HG03095 (cell line): ENCODE results near the gene ABHD2.

Source experiments
- ATAC-seq: cut with Tn5 transposase; IDR thresholded peaks from one replicate; pipeline ENCODE4 v1.9.1; 2021; ENCODE audit warnings: moderate library complexity; ENCODE audit not compliant: unreplicated experiment

ABHD2 gene

DNA sequence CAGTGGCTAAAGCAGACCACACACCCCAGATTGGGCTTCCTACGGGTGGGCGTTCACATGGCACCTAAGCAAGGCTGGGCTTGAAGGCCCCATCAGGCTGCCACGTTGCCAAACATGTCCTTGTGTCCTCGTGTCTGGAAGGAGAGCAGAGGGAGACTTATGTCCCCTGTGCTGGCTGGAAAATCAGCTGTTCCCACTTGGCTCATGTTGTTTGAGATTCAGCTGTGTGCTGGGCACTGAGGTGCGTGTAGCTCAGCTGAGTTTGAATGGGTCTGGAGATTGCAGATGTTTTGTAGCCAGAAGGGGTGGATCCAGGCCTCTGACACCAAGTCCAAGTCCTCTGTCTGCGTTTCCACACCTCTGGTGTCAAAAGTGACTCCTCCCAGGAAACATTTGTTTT lies 98.5 kb downstream of the ABHD2 start:
- ATAC-seq = no peak

DNA sequence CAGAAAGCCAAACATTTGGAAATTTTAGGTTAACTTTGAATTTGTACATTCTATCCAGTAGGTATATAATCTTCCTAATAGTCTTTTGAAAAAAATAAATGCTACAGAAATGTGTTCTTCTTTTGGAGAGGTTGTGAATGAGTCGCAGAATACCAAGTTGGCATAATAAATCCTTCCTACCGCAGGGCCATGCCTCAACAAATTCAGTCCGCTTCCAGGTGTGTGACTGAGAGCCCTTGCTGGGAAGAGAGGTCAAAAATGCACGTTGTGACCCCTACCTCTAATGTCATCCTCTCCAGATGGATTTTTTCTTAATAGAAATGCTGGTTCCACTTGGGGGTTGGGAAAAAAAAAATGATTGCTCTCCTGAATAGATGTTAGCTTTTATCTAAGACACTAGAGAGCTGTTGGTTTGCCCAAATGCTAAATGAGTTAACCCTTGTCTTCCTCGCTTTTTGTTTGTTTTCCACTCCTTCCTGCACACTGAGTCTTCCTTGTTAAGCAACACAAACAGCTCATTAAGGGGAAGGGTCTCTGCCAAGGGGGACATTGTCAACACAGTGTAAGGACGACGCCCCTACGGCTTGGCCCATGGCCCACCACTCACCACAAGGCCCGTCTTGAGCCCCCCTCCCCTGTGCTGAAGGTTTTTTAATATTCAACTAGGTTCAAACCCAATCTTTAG lies 99.2 kb downstream of the ABHD2 start:
- no peak for ATAC-seq

DNA sequence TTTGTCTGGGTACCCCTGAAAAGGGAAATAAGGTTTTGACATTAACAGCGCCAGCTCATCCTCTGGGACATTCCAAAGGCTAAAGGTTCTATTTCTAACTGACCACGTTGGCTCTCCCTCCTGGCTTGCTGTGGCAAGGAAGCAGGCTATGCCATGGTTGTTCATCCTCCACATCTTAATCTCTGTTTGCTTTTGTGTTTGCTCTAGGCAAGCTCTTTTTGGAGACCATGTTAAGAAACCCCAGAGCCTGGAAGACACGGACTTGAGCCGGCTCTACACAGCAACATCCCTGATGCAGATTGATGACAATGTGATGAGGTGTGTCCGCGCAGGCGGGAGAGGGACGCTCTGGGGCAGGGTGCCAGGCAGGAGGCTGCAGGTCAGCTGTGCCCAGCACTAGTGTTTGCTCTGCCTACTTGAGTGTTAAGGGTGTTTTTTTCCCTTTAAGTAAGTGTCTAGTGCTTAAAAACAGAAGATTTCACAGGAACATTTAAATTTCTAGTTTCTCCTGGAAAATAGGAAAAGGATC lies 99.8 kb downstream of the ABHD2 start:
- ATAC-seq = no peak

DNA sequence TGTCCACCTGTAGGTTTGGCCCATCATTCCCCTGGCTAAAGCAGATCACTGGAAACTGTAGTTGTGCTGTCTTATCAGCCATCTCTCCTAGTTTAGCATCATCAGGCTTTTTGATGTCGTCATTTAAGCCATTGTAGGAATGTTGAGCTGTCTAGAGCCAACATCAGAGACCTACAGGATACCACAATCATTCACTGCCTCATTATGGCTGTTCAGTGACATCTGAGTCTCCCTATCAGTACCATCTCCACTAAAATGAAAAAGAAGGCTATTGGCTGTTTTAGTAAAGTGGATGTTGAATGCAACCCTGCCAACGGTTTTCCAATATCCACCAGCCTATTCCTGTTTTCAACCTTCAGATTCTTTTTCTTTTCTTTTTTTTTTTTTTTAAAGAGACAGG lies 103.9 kb downstream of the ABHD2 start:
- ATAC-seq = no peak

DNA sequence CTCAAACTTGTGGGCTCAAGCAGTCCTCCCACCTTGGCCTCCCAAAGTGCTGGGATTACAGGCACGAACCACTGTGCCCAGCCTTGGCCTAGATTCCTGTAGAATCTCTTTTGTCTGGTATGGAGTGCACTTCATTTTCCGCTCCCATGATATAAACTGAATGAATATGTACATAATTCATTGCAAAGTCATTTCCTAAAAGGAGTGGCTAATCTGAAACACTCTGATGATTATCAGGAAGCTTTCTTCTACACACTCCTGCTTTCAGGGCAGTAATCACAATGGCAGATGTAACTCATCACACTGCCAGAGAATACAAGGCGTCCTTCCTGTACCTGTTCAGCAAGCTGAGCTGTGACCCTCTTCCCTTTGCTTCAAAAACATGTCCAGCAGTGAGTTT lies 104.5 kb downstream of the ABHD2 start:
- no peak for ATAC-seq

DNA sequence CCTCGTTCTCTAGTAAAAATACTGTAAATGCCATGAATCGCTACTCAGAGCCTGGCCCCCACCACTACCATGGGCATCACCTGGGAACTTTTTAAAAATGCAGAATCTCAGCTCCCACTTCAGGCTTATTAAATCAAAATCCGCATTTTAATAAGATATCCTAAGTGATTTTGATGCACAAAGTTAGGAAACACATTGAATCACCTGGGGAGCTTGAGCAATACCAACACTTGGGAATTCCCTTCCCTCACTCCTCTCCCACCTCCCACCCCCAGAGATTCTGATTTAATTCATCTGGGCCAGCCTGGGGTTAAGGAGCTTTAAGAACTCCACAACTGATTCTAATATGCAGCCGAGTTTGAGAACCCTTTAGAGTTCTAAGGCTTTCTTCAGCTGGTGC lies 106.4 kb downstream of the ABHD2 start:
- no peak for ATAC-seq

DNA sequence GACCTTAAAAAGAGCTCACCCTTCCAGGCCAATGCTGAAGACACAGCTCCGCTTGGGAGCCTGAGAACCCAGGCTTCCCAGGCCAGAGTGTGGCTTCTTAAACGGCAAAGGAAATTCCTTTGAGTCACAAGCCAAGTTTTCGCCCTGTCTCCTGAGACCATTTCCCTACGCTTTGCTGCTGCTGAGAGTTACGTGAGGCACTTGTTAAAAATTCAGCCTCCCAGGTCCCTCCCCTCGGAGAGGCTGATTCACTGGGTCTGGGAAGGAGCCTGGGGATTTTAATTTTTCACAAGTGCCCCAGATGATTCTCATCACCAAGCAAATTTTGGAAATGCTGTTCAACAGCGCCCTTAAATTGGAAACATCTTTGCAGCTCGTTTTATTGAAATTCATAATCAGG lies 107.6 kb downstream of the ABHD2 start:
- ATAC-seq = no peak

DNA sequence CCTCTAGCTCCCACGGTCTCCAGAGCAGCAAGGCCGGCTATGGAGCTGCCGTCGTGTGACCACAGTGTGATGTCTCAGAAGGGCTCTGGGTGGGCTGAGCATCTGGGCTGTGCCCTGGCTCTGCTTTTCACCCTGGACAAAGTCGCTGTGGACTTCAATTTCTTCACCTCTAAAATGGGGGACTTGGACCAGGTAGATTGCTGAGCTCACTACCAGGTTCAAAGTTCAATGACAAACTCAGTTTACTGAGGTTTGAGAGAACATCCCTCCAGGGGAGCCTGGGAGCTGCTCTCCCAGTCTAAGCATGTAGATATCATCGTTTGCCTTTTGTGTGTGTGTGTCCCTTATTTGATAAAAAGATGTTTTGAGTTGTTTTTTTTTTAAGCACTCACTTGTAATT lies 108.0 kb downstream of the ABHD2 start:
- no peak for ATAC-seq

DNA sequence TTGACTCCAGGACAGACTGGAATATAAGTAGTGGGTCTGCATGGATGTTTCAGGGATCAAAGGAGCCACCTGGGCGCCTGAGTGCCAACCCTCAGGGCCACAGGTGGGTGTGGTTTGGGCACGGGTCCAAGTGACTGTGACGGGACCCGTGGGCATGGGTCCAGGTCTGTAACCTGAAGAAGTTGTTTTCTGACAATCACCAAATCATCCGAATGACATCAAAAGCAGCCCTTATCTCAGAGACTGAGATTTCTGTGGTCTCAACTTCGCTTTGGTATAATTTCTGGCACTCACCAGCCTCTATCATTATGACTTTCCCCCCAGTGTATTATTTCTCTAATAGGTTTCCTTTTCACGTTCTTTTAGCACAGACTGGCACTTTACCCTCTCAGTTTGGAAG lies 108.7 kb downstream of the ABHD2 start:
- no peak for ATAC-seq

DNA sequence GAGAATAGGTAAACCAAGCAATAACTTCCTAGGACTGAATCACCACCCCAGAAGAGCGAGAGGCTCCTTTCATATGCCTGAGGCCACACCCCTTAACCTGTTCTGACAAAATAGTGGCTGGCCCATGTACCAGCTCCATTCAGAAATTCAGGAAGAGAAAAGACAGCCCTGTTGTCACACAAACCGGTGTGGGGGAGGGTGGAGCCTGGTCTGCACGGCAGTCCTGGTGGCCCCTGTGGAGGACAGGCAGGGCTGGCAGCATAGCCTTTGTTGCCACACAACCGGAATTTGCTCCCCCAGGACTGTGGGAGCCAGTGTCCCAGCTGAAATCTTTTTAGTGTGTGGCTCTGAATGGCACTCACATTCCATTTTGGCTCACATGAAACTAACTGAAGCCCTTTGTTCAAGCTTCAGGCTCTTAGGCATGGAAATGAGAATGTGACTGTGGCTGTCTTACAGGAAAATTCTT lies 109.3 kb downstream of the ABHD2 start:
- no peak for ATAC-seq

DNA sequence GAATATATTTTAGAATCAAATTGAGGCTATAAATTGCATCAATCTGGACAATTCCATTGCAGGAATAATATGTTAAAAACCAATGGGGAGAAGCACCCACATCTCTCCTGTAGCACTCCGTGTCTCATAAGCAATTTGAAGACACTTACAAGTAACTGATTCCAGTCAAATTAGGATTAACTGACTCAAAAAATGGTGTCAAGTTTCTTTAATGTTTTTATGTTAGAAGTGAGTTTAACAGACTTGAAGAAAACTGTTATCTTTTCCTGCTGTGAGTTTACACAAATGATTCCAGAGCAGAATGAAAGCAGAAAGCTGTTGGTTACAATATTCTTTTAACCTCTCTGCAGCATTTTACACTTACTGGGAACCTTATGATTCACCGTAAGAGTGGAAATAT lies 109.9 kb downstream of the ABHD2 start:
- ATAC-seq = no peak

DNA sequence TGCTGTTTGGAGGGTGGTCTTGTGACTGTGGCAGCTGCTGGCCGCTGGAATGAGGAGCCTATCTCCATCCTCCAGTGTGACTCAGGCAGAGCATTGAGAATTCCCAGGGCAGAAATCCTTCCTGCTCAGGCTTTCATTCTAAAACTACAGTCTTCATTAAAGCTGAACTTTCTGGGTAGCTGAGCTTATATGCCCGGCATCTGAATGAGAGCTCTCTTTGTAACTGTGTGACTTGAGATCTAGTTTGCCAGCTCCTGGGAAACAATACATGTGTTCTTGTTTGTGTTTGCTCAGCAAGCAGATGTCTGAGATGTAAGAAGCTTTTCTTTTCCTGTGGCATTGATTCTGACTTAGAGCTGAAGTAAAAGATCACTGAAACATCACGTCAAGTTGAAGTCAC lies 110.7 kb downstream of the ABHD2 start:
- ATAC-seq = no peak

DNA sequence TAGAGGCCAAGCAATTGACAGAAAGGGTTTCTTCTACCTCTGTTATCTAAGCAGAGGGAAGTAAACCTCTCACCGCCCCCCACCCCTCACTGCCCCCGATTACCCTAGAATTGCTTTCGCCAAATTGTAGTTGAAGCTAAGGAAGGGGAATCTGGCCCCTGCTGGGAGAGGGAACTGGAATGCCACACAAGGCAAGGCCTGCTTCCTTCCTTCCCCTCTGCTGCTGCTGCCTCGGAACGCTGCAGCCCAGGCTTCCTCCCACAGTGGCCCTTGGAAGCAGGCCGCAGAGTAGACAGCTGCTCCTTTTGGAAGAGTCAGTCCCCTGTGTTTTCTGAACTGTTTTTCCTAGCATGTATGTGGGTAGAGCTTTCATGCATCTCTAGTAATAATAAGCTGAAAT lies 111.5 kb downstream of the ABHD2 start:
- no peak for ATAC-seq

DNA sequence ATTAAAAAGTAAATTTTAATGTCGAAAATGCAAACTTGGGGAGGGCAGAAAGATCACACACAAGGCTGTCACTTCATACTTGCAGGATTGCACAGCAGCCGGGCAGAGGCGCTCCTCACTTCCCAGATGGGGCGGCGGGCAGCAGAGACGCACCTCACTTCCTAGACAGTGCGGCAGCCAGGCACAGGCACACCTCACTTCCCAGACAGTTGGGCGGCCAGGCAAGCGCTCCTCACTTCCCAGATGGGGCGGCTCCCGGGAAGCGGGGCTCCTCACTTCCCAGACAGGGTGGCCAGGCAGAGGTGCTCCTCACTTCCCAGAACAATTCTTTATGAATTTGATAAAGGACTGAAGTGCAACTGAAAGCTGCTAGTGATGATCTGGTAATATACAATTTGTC lies 111.9 kb downstream of the ABHD2 start:
- ATAC-seq = no peak

DNA sequence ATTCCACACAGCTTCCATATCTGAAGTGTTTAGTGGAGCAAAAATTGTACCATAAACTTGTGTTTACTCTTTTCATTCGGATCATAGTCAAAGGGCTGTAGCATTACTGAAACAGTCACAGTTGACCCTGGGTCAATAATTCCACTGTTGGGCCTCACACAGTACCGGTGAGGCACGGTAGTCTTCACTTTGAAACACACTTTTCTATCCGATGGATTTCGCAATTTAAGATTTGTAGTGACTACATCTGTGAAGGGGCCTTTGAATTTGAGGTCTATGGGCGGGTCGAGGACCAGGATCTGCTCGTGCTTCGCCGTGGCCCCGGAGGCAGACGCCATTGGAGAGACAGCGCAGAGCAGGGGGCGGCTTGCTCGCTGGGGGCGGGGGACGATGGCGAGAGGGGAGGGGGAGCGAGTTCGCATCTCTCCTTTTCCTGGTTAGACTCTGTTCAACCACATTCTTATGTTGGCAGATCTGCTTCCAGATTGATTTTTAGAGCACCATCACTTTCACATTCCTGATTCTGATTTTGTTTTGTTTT lies 113.3 kb downstream of the ABHD2 start:
- ATAC-seq = no peak

DNA sequence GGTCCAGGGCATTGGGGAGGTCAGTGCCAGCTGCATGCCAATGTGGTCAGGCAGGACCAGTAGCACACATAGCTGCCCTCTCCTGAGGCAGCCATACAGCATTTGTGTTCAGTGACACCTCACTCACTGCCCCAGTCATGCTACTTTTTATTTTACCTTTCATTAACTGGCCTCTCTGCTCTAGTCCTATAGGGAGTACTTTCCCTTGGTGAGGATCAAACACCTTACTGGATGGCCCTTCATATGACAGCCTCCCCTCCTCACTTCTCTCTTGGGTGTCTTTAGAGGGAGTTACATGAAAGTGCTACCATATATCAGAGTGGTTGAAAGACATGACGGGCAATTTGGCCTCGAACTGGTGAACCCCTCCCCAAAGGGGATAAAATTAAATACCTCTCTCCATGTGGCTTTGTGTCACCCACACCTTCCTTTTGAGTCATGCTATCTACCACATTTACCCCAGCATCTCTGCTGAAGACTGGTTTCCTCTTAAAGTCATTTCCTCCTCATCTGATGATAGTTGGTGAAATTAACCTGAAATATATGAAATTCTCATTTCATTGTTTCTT lies 115.5 kb downstream of the ABHD2 start:
- ATAC-seq = no peak

DNA sequence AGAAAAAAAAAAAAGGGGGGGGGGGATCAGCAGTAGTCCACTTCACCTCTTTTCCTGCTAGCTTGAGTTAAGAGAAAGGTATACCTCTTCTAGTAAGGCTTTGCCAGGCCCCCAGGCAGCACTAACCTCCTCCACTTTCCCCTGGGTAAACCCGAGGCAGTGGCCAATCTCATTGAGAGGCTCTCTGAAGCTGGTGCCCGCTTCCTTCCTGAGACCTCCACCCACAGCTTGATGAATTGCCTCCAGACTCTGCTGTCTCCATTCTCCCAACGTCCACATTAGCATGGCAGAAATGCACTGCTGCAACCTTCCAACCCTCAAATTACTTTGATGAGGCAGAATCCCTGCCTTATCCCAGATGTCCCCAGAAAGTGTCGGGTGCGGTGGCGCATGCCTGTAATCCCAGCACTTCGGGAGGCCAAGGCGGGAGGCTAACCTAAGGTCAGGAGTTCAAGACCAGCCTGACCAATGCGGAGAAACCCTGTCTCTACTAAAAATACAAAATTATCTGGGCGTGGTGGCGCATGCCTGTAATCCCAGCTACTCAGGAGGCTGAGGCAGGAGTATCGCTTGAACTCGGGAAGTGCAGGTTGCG lies 117.8 kb downstream of the ABHD2 start:
- no peak for ATAC-seq

DNA sequence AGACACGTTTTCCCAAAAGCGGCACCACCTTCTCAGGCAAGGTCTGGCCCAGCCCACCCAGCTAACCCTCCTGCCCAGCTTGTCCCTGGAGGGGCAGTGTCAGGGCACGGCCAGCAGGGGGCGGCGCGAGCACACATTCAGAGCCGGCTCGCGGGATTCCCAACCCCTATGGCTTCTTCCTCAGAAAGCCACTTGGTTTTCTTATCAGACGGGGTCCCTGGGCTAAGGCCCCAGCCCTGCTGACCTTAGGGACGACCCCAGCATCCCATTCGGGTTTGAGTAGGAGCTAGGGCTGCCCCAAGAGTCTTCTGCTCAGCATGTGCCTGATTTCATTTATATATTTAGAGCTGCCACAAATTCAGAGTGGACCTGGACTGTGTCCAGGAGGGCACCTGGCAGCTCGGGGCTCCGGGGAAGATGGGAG lies 118.7 kb downstream of the ABHD2 start:
- peak; percentile 86 for ATAC-seq

DNA sequence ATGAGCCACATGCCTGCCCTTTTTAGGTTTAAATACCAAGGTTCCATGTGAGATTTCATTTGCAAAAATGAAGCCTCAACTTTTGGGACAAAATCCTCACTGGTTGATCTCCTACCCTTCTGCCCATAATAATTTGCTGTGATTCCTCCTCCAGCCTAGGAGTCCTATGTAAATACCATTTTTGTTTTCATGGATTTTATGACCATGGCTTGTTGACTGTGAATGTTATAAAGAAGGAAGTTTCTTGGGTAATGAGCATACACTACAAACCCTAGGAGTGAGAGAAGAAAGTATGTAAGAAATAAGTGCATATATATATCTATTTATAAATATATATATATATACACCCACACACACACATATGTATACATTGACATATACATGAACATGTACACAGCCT lies 120.0 kb downstream of the ABHD2 start:
- ATAC-seq = no peak

DNA sequence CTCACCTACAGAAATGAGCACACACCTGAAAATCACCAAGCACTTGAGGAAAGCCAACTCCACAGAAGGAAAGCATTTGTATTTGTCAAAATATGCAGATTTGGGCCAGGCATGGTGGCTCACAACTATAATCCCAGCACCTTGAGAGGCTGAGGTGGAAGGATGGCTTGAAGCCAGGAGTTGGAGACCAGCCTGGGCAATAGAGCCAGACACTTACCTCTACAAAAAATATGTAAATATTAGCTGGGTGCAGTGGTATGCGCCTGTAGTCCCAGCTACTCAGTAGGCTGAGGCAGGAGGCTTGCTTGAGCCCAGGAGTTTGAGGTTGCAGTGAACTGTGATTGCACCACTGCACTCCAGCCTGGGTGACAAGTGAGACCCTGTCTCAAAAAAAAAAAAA lies 120.8 kb downstream of the ABHD2 start:
- no peak for ATAC-seq

DNA sequence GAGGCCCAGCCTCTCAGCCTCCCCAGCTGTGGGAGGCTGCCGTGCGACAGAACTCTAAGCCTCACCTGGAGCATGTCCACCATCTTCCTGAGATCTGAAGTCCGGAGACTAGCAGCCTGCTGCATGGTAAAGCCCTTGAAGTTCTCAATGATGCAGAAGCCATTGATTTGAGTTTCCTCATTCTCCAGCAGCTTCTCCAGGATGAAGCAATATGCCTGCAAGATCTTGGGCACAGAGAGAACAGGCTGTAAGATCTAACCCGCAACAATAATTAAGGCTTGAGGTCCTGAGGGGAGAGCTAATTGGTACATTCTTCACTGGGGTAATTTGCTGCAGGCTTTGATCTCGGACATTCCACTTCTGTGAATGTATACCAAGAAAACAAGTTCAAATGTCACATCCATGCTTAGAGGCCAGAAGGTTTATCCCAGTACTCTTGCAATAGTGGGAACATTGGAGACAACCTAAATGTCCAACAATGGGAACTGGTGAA lies 123.5 kb downstream of the ABHD2 start:
- no peak for ATAC-seq

DNA sequence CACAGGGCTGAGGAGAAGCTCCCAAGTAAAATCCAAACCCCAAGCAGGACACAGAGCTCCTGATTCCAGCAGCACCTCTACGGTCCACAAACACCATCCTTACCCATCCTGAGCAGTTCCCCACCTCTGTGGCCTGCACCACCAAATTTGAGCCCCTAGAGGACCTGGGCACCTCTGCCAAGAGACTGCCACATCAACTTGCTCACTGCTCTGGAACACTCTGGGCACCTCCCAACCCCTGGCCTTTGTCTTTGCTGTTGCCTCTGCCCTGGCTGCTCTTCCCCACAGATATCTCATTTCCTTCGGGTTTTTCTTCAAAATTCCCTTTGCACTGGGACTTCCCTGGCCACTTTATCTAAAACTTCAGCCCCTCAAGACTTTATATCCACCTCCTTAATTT lies 127.4 kb downstream of the ABHD2 start:
- ATAC-seq = no peak
